HG03095 (cell line): Measurements from ENCODE around the gene XKR3.
"Not testable (repeated sequence)": the region's sequence is repeated elsewhere in the genome, so short reads cannot be mapped to it uniquely, and the experiment has no call there.

Experiments used
- ATAC-seq: cut with Tn5 transposase; IDR thresholded peaks from one replicate; pipeline ENCODE4 v1.9.1; 2021; ENCODE audit warnings: moderate library complexity; ENCODE audit not compliant: unreplicated experiment

Gene XKR3

DNA sequence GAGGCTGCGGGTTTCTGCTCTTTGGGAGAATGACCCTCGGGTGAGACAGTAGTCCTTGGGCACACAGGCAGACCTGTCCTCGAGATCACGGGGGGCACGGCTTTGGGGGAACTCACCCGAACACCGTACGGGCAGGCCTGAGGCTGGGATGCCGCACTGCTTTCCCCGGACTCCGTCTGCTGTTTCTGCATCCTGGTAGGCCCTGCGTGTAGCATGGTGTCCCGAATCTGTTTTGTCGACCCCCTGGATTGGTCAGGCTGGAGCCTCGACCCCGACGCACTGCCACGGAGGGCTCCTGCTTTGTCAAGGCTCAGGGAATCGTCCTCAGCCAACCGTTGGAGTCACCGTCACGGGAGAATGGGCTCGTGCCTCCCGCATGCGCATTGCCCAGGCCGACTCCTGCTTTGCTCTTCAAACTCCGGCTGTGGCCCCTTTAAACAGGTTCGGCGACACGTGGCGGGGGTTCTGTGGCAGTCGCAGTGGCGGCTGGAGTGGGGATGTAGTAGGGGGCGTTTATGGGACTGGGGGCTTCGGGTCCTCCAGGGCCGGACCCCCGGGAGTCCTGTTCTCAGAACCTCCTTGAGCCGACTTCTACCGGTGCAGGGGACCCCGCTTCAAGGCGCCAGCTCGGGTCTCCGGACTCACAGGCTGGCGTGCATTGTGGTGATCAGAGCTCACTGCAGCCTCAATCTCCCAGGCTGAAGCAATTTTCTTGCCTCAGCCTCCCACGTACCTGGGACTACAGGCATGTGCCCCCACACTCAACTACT lies 76.9 kb downstream of the XKR3 start:
- ATAC-seq, result not testable (repeated sequence)

DNA sequence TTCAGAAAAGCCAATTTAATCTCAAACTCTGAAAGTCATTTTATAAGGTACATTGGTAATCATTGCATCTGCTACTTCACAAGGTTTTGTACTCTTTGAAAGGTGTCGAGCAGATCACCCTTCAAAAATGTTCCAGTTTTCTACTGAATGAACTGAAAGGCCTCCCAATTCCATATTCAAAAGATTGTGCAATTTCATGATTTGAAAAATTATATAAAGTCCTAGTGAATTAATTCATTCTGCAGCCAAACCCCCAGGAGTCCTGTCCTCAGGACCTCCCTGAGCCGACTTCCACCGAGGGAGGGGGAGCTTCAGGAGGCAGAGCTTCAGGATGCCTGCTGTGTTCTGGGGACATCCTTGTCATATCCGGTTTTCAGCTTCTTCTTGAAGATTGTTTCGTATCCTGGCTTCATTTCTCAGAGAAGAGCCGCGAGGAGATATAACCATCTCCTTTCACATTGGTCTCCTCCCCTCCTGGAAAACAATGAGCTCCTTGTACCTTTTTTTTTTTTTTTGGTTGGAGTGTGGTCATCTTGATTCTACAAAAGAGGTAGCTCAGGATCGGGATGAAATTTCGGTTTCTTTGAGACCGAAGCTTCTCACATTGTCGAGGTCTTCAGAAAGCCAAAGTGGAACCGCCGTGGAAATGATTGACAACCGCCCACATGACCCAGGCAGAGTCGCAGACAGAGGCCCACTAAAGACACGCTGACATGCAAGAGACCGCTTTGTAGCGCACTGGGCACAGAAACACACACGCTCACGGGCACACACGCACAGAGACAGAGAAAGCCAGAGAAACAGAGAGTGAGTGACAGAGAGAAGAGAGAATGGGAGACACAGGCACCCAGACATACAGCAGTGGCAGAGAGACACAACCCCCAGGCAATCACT lies 77.7 kb downstream of the XKR3 start:
- ATAC-seq, result not testable (repeated sequence)

DNA sequence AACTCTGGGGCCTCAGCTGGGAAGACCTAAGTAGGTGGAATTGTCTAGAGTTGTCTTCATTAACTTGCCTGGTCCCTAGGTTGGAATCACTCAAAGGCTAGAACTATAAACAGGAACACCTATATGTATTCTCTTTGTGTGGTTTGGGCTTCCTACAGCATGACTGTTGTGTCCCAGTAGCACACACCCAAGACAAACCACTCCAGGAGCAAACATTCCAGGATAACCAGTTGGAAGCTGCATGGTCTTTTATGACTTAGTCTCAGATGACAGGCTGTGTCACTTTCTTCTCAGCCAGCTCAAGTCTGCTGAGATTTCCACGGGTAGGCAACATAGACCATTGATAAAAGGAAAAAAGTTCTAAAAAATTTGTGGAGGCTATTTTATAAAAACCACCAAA lies 90.9 kb downstream of the XKR3 start:
- ATAC-seq, result not testable (repeated sequence)
